ENCODE results near the gene CASZ1. TPM values are rescaled to one million over a fixed set of nuclear protein-coding genes. Genes with fewer than 3 reads are reported as not detected.

Gene CASZ1
- total RNA-seq, 4 donors from 2014 or later = 0.88 to 6.8 (median 1.7) TPM

DNA sequence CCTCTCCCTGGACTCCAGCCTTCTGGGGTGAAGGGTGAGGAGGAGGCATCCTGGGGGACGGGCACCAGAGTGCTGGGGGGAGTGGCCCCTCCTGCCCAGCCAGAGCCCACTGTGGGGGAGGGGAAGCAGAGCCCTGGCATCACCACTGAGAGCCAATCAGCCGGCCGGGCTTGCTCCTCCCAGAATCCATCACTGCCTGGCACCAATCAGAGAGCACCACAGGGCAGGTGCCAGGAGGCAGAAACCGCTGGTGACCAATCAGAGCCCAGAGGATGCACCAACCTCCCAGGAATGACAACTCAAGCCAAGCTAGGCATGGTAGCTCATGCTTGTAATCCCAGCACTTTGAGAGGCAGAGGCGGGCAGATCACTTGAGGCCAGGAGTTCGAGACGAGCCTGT is 27.9 kb downstream of the CASZ1 start:
- TF ChIP-seq CTCF (IDR thresholded peaks at IDR 0.05; ENCODE audit: low read depth) = no peak

GRCh38 chr1:10767282-10767681 is 29.2 kb downstream of the CASZ1 start:
- no peak for TF ChIP-seq CTCF (IDR thresholded peaks at IDR 0.05; ENCODE audit: low read depth)

DNA sequence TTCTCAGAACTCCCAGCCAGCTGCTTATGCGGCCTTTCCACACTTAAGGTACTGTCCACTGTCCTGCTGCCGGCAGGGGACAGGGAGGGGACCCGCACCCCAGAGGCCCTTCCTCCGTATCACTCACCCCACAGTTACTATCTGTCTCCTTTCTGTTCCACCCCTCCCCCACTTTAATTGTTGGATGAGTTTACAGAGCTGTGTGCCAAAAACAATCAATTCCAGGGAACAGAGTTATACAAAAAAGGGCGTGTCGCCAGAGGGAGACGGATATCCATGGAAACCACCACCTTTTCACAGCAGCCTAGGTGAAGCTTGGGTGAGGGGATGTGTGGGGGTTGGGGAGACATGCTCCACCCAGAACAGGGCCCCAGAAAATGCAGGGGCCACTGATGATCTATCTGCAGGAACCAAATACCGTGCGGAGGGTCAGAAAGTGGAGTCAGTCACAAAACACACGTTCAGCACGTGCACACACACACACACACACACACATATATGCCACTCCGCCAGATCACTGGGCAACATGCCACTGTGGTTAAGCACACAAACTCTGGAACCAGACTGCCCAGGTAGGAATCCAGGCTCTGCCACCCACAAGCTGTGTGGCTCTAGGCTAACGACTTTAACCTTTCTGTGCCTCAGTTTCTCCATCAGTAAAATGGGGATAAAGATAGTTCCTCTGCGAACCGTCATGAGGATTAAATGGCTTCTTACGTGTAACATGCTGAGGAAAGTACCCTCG is 30.5 kb downstream of the CASZ1 start:
- no peak for TF ChIP-seq CTCF (IDR thresholded peaks at IDR 0.05; ENCODE audit: low read depth)

- TF ChIP-seq CTCF (IDR thresholded peaks at IDR 0.05; ENCODE audit: low read depth) = no peak
Observed at GRCh38 chr1:10765304-10765703, 31.1 kb downstream of the CASZ1 start.

DNA sequence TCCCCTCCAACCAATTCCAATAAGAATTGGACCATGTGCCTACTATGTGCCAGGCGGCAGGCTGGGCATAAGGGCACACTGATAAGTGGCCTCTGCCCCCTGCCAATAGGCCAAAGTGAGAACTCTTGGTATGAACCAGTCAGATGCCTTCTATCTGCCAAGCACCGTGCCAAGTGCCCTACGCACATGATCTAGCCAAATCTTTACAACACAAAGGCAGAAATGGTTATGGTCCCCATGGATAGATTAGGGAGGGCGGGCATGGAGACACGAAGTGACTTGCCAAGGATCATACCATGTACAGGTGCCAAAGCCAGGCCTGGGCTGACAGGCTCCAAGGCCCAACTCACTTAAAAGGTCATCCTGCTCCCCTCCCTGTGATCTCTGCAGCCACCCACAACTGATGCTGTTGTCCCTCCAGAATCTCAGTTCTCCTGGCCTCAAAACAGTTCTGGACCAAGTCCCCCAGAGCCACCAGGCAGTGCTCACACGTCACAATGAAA is 32.1 kb downstream of the CASZ1 start:
- no peak for TF ChIP-seq CTCF (IDR thresholded peaks at IDR 0.05; ENCODE audit: low read depth)

- TF ChIP-seq CTCF (IDR thresholded peaks at IDR 0.05; ENCODE audit: low read depth) = no peak
Observed at GRCh38 chr1:10762875-10763274, 33.6 kb downstream of the CASZ1 start.

DNA sequence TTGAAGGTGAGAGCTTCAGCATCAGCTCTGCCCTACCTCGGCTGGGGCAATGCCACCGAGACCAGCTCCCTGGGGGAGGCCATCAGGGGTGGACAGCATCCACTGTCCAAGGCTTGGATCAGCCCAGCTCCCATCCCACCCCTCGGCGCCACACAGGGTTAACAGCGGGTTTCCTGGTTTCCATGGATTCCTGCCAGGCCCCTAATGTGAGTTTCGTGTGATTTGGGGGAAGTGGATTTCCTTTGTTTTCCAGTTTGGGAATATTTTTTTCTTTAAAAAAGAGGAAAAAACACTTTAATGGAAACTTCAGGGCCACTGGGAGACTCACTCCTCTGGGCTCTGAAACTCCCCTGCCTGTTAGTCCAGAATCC is 34.3 kb downstream of the CASZ1 start:
- no peak for TF ChIP-seq CTCF (IDR thresholded peaks at IDR 0.05; ENCODE audit: low read depth)
